ENCODE measurements around the gene CACNA1B. TPM values are rescaled to one million over a fixed set of nuclear protein-coding genes. Genes with fewer than 3 reads are reported as not detected.

Gene CACNA1B
- total and polyA plus RNA-seq, 2 donors (not counting 1 experiment from before 2014, with no cell fraction given), result 0.01 to 0.17 TPM

DNA sequence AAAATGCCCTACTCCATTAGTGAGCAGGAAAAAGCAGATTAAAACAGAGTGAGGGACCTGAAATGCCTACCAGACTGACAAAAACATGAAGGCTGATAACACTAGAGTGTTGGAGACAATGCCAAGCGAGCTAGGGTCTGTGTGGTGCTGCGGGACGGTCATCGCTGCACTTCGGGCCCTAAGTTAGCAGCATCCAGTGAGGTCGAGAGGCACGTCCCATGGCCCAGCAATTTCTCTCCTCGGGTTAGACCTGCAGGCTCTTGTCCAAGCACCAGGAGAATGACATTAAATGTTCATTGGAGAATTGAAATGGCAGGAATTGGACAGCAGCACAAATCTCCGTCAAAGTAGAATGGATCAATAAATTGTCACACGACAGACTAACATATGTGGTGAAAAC, 5.3 kb upstream of the CACNA1B start:
- H2AFZ ChIP-seq (ENCODE audit: low read length), result no peak overlapping the region
- H3K27ac ChIP-seq (ENCODE audit: insufficient read depth, low read length), result no peak overlapping the region
- no peak for DNase-seq (ENCODE audit: low read depth in 2 of 2)
- no peaks in the 10 kb centered on the region for H3K4me1 ChIP-seq (ENCODE audit: control insufficient read depth, extremely low read depth, insufficient read depth, low read length)
- H3K9ac ChIP-seq (ENCODE audit: insufficient read depth, low read length), result no peak overlapping the region
- TF ChIP-seq EZH2 (IDR thresholded peaks at IDR 0.05; ENCODE audit: low read length, missing control alignments) (no peak), CTCF (conservative IDR thresholded peaks at IDR 0.05 in 1 of 2, IDR thresholded peaks at IDR 0.05 in 1 of 2; ENCODE audit: low read depth in 1 of 2, low read length in 2 of 2) (no peak)
- no peaks in the 10 kb centered on the region for H3K79me2 ChIP-seq (ENCODE audit: control insufficient read depth, insufficient read depth, low read length)
- H3K9me3 ChIP-seq (ENCODE audit: control insufficient read depth, insufficient read depth, low read depth, low read length), result no peaks in the 10 kb centered on the region
- no peak overlapping the region for H3K4me2 ChIP-seq (ENCODE audit: extremely low read depth, insufficient read depth, low read length)
- H3K4me3 ChIP-seq (replicated peaks in 1 of 4; ENCODE audit: control extremely low read depth in 1 of 4, insufficient read depth in 1 of 4, low read depth in 3 of 4, low read length in 4 of 4), result no peak overlapping the region
- no peaks in the 10 kb centered on the region for H4K20me1 ChIP-seq (ENCODE audit: control insufficient read depth, extremely low read depth, insufficient read depth, low read length)
- no peaks in the 10 kb centered on the region for H3K27me3 ChIP-seq (ENCODE audit: control insufficient read depth, insufficient read depth, low read length)
- H3K36me3 ChIP-seq (ENCODE audit: control insufficient read depth, insufficient read depth, low read length), result no peaks in the 10 kb centered on the region

- Histone ChIP-seq H3K9me3 (ENCODE audit: control insufficient read depth, insufficient read depth, low read depth, low read length) (no peaks in the 10 kb centered on the region), H3K9ac (ENCODE audit: insufficient read depth, low read length) (no peak overlapping the region), H3K4me1 (ENCODE audit: control insufficient read depth, extremely low read depth, insufficient read depth, low read length) (no peaks in the 10 kb centered on the region), H3K79me2 (ENCODE audit: control insufficient read depth, insufficient read depth, low read length) (no peaks in the 10 kb centered on the region), H2AFZ (ENCODE audit: low read length) (no peak overlapping the region), H3K4me3 (replicated peaks in 1 of 4; ENCODE audit: control extremely low read depth in 1 of 4, insufficient read depth in 1 of 4, low read depth in 3 of 4, low read length in 4 of 4) (no peak overlapping the region), H3K36me3 (ENCODE audit: control insufficient read depth, insufficient read depth, low read length) (no peaks in the 10 kb centered on the region), H3K27ac (ENCODE audit: insufficient read depth, low read length) (no peak overlapping the region), H3K4me2 (ENCODE audit: extremely low read depth, insufficient read depth, low read length) (no peak overlapping the region), H3K27me3 (ENCODE audit: control insufficient read depth, insufficient read depth, low read length) (no peaks in the 10 kb centered on the region), H4K20me1 (ENCODE audit: control insufficient read depth, extremely low read depth, insufficient read depth, low read length) (no peaks in the 10 kb centered on the region)
- DNase-seq (ENCODE audit: low read depth in 2 of 2), result no peak
- TF ChIP-seq CTCF (conservative IDR thresholded peaks at IDR 0.05 in 1 of 2, IDR thresholded peaks at IDR 0.05 in 1 of 2; ENCODE audit: low read depth in 1 of 2, low read length in 2 of 2) (no peak), EZH2 (IDR thresholded peaks at IDR 0.05; ENCODE audit: low read length, missing control alignments) (no peak)
Observed at GRCh38 chr9:137873408-137873807, 4.2 kb upstream of the CACNA1B start.

- no peak overlapping the region for H2AFZ ChIP-seq (ENCODE audit: low read length)
- no peak for DNase-seq (ENCODE audit: low read depth in 2 of 2)
- H3K9me3 ChIP-seq (ENCODE audit: control insufficient read depth, insufficient read depth, low read depth, low read length), result no peaks in the 10 kb centered on the region
- H3K27ac ChIP-seq (ENCODE audit: insufficient read depth, low read length), result no peak overlapping the region
- no peaks in the 10 kb centered on the region for H3K79me2 ChIP-seq (ENCODE audit: control insufficient read depth, insufficient read depth, low read length)
- no peak overlapping the region for H3K4me3 ChIP-seq (replicated peaks in 1 of 4; ENCODE audit: control extremely low read depth in 1 of 4, insufficient read depth in 1 of 4, low read depth in 3 of 4, low read length in 4 of 4)
- H3K4me1 ChIP-seq (ENCODE audit: control insufficient read depth, extremely low read depth, insufficient read depth, low read length), result no peaks in the 10 kb centered on the region
- H4K20me1 ChIP-seq (ENCODE audit: control insufficient read depth, extremely low read depth, insufficient read depth, low read length), result no peaks in the 10 kb centered on the region
- H3K4me2 ChIP-seq (ENCODE audit: extremely low read depth, insufficient read depth, low read length), result no peak overlapping the region
- no peak overlapping the region for H3K9ac ChIP-seq (ENCODE audit: insufficient read depth, low read length)
- H3K27me3 ChIP-seq (ENCODE audit: control insufficient read depth, insufficient read depth, low read length), result no peaks in the 10 kb centered on the region
- TF ChIP-seq EZH2 (IDR thresholded peaks at IDR 0.05; ENCODE audit: low read length, missing control alignments) (no peak), CTCF (conservative IDR thresholded peaks at IDR 0.05 in 1 of 2, IDR thresholded peaks at IDR 0.05 in 1 of 2; ENCODE audit: low read depth in 1 of 2, low read length in 2 of 2) (no peak)
- H3K36me3 ChIP-seq (ENCODE audit: control insufficient read depth, insufficient read depth, low read length), result no peaks in the 10 kb centered on the region
Observed at GRCh38 chr9:137873858-137874362, 3.7 kb upstream of the CACNA1B start.

Data from fibroblast of lung (primary cell).